Stimulated activated CD8-positive, alpha-beta memory T cell treated with anti-CD3 and anti-CD28 coated beads, Interleukin-15, amount 100 ng/mL, for 1 hour (primary cell): Measurements from ENCODE around the gene PARN.
"Not testable (repeated sequence)": the region's sequence is repeated elsewhere in the genome, so short reads cannot be mapped to it uniquely, and the experiment has no call there.

ENCODE experiments used
- DNase-seq: peaks from one replicate; pipeline ENCODE4 v3.0.0-alpha.2; 2020; ENCODE audit warnings: low read depth

Gene PARN

GRCh38 chr16:14400978-14401710 lies 228.9 kb downstream of the PARN start:
- not testable (repeated sequence) for DNase-seq

DNA sequence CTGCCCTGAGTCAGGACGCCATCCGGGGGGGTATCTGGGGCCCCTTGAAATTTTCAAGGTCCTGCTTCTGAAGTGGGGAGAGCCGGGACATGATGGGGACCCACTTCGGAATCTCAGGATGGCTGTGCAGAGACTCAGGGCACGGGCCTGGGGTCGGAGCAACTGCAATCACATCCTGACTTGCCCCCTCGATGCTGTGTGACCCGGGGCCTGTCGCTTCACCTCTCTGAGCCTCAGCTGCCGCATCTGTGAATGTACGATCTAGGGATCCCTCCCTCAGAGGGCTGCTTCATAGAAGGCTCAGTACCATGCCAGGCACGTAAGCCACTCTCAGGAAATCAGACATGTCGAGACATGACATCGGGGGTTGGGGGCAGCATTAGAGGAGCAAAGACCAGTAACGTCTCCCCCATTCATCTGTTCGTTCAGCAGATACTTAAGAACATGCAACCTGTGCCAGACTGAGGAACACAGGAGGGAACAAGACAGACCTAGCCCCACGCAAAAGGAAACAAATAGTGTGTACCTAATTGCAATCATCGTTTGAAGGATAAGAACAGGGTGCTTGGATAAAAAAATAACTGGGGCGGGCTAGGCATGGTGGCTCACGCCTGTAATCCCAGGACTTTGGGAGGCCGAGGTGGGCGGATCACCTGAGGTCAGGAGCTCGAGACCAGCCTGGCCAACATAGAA lies 229.6 kb downstream of the PARN start:
- no peak for DNase-seq

GRCh38 chr16:14399378-14400284 lies 230.4 kb downstream of the PARN start:
- DNase-seq: no peak

- no peak for DNase-seq
Observed at GRCh38 chr16:14398014-14398717, 231.9 kb downstream of the PARN start.

GRCh38 chr16:14395710-14396304 lies 234.3 kb downstream of the PARN start:
- DNase-seq: not testable (repeated sequence)

DNA sequence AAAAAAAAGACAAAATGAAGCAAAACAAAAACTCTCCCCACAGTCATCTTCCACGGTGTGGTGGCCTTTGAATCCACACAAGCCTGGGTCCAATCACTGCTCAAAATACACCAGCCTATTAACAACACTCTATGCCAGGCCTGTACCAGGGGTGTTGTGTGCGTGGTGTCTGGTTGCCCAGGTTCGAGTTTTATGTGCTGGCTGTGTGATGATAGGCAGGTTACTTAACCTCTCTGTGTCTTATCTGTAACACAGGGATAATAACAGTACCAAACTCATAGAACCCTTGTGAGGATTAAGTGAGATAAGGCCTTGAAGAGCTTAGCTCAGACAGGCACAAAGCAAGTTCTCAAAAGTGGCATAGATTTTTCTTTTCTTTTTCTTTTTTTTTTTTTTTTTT lies 235.2 kb downstream of the PARN start:
- no peak for DNase-seq

- DNase-seq: no peak
Observed at GRCh38 chr16:14392960-14393359, 237.1 kb downstream of the PARN start.

DNA sequence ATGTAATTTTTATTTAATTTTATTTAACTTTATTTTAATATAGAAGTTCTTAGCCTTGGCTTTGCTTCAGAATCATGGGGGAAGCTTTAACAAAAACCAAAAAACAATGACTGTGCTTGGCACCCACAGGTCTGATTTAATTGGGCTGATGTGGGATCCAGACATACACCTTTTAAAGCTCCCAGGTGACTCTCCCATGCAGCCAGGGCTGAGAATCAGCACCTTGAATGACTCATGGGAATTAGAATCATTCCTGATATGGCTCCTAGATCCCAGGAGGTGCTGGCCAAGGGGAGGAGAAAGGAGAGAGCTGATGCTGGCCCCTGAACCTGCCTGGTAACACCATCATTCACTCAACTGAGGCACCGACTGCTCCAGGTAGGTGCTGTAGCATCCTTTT lies 240.7 kb downstream of the PARN start:
- DNase-seq: no peak

GRCh38 chr16:14388243-14388642 lies 241.8 kb downstream of the PARN start:
- DNase-seq: no peak

GRCh38 chr16:14386115-14386514 lies 243.9 kb downstream of the PARN start:
- no peak for DNase-seq
